Lower leg skin (tissue), 4 donors: ENCODE results near the gene NR6A1. TPM values are rescaled to one million over a fixed set of nuclear protein-coding genes. Genes with fewer than 3 reads are reported as not detected.

Source experiments
- DNase-seq, 2 donors: peaks; one replicate each; pipeline ENCODE4 v3.0.0-alpha.2; 2019; ENCODE audit warnings: low spot score in 2 of 2
- H3K4me3 ChIP-seq: fragments of 200-600 bp; sonication (generic); 2 replicates; pipeline ENCODE4 v1.5.1; 2017; ENCODE audit warnings: mild to moderate bottlenecking, low read depth; ENCODE audit not compliant: poor library complexity, severe bottlenecking
- POLR2A ChIP-seq, 2 donors: fragments of 450-650 bp; IDR thresholded peaks; one replicate each; pipeline ENCODE4 v1.6.1; 2016 to 2017; ENCODE audit warnings: antibody characterized with exemption in 2 of 2, mild to moderate bottlenecking in 1 of 2, moderate library complexity in 1 of 2
- WGBS, 2 donors: methylation state at CpG; one replicate each; pipeline ENCODE4 v1.1.5; 2018; 5-methylcytosine and 5-hydroxymethylcytosine counted together
- intact Hi-C: fragments of 100-400 bp; cut with DNase I; formaldehyde crosslinking; loops from one replicate; pipeline ENCODE4 v1.15.0; 2023; ENCODE audit warnings: low total_unique reads
- total RNA-seq, 4 donors: library from RNA; depleted of rRNA; stranded (reverse); fragments of >200 nt; gene quantifications; one replicate each; pipeline ENCODE4 v1.1.0, GENCODE V29; 2016
- TF ChIP-seq, protein P1 (sequence below), 3 donors: fragments of 450-650 bp; IDR thresholded peaks; one replicate each; pipeline ENCODE4 v1.5.1; 2016; ENCODE audit warnings: antibody characterized with exemption in 3 of 3, mild to moderate bottlenecking in 3 of 3, moderate library complexity in 2 of 3

The NR6A1 gene
- total RNA-seq = 1 to 10 TPM; 3.0 to 4.9 (median 3.8) TPM

DNA sequence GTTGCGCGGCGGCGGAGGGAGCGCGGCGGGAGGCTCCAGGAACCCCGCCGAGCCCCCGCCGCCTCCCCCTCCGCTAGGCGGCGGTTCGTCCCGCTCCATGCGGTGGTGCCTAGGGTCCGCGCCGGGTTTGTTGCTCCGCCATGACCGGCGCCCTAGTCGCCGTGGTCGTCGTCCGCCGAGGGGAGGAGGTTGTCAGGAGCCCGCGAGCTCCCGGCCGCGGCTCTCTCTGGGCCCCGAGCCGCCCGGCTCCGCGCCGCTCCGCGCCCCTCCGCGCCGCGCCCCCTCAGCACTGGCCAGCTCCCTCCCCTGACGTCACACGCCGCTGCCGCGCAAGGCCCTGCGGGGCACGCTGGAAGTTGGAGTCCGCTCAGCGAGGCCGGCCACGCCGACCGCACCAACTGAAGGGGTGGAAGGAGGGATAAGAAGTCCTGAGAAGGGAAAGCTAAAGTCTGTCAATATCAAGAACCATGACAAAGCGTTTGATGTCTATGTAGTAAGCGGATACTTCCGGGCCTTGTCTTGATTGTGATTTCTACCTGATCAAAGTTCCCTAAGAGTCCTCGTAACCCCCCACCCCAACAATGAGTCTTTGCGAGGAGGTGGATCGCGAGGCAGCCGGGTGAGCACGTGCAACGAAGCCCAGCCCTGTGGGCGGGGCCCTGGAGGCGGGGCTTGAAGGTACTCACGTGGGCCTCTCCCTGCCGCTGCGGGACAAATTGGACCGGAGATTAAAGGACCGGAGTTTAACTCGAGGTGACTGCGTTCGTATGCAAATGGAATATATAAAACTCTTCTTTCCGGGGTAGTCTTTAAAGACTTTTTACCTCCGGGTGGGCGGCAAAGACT lies at the start of gene NR6A1:
NR6A1 (minus strand) TSS at position 291 of the 846 bp plus-strand sequence.
- WGBS, 2 donors = 0 to 1% methylated on average over 55 to 69 of the region's 82 CpGs
- peak within 1 kb of the TSS; percentile 80 for H3K4me3 ChIP-seq
- TF ChIP-seq POLR2A (IDR thresholded peaks at IDR 0.05) = no peak
- intact Hi-C loops = loop anchor here (10.0 kb wide), 1 partner anchor 604 kb away; no protein-coding TSS in a partner anchor
- peak; percentile 96 to 99 for DNase-seq

DNA sequence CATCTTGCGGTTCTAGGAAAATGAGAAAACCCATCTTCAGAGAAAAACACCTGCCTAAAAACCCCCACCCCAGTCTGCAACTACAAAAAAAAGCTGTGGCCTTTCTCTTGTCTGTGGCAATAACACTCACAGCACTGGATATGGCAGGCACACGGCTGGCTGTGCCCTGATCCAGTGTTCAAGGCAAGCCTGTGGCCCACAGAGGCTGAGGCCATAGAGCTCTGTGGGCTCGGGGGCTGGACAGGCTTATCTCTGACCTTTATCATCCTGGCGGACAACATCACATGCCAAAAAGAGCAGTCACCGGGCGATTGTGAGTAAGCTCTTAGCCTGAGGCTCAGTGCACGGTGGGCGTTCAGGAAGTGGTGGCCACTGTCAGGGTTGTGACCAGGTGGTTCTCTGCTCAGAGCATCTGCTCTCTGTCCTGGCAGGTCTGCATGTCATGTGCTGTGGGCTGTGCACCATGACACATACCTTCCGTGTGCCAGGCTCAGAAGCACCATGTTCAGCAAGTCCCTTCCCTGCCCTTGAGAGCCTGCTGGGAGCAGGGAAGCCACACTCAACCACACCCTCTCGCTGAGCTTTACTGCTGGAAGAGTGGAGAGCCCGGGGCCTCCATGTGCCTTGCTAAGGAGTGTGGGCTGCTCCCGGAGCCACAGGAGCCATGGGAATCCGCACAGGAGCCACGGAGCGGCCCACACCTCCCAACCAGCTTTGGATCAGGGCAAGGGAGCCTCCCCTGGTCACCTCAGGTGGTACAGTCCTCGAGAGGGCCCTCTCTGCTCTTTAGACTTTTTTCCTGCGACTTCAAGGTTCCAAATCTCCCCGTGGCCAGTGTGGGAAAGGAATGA lies 47.5 kb upstream of the NR6A1 start:
- intact Hi-C loops = no loop called here
- 37 to 43% methylated on average over 14 to 17 of the region's 18 CpGs for WGBS, 2 donors
- no peak overlapping the region for H3K4me3 ChIP-seq

DNA sequence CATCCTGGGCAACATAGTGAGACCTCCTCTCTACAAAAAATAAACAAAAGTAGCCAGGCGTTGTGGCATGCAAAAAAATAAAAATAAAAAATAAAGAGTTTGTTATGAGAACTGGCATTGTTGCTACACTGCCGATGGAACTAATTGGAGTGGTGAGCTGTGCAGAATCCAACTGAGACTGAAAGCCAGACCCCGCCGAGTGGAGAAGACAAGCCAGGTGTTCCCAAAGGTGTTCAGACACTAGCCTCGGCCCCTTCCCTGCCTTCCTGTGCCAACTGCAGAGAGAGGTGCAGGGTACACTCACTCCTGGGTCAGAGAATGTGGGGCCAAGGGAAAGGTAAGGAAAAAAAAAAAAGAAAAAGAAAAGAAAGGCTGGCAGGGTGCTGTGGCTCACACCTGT lies 44.5 kb upstream of the NR6A1 start:
- H3K4me3 ChIP-seq = no peak overlapping the region
- intact Hi-C loops = no loop called here
- TF ChIP-seq POLR2A (IDR thresholded peaks at IDR 0.05) = no peak
- TF ChIP-seq, protein P1, sequence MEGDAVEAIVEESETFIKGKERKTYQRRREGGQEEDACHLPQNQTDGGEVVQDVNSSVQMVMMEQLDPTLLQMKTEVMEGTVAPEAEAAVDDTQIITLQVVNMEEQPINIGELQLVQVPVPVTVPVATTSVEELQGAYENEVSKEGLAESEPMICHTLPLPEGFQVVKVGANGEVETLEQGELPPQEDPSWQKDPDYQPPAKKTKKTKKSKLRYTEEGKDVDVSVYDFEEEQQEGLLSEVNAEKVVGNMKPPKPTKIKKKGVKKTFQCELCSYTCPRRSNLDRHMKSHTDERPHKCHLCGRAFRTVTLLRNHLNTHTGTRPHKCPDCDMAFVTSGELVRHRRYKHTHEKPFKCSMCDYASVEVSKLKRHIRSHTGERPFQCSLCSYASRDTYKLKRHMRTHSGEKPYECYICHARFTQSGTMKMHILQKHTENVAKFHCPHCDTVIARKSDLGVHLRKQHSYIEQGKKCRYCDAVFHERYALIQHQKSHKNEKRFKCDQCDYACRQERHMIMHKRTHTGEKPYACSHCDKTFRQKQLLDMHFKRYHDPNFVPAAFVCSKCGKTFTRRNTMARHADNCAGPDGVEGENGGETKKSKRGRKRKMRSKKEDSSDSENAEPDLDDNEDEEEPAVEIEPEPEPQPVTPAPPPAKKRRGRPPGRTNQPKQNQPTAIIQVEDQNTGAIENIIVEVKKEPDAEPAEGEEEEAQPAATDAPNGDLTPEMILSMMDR (IDR thresholded peaks at IDR 0.05) = no peak
- DNase-seq = no peak
- 63 to 75% methylated on average over 5 of the region's 5 CpGs for WGBS, 2 donors

More for the DNA sequence above, 47.5 kb upstream of the NR6A1 start:
- TF ChIP-seq POLR2A (IDR thresholded peaks at IDR 0.05) = no peak
- TF ChIP-seq, protein P1 (IDR thresholded peaks at IDR 0.05) = no peak
- peak in 1 of 2 donors; percentile 69 for DNase-seq

DNA sequence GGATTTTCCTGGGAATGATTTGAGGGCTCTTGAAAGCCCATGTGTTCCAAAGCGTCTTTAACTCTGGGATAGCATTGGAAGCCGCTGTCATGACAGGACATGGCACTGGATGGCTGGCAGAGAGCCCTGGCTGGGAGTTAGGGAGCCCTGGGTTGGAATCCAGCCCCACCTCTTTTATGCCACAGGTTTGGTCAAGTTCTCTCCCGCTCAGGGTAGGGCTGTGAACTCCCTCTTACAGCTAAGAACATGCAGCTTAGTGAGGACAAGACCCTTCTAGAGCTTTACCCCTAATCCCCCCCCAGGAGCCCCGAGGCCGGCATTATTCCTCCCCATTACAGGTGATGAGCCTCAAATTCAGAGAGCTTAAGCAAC lies 43.0 kb upstream of the NR6A1 start:
- intact Hi-C loops = no loop called here
- no peak overlapping the region for H3K4me3 ChIP-seq
- DNase-seq = no peak
- TF ChIP-seq, protein P1 (IDR thresholded peaks at IDR 0.05) = no peak
- no peak for TF ChIP-seq POLR2A (IDR thresholded peaks at IDR 0.05)
- WGBS, 2 donors = 38 to 65% methylated on average over 5 of the region's 5 CpGs

DNA sequence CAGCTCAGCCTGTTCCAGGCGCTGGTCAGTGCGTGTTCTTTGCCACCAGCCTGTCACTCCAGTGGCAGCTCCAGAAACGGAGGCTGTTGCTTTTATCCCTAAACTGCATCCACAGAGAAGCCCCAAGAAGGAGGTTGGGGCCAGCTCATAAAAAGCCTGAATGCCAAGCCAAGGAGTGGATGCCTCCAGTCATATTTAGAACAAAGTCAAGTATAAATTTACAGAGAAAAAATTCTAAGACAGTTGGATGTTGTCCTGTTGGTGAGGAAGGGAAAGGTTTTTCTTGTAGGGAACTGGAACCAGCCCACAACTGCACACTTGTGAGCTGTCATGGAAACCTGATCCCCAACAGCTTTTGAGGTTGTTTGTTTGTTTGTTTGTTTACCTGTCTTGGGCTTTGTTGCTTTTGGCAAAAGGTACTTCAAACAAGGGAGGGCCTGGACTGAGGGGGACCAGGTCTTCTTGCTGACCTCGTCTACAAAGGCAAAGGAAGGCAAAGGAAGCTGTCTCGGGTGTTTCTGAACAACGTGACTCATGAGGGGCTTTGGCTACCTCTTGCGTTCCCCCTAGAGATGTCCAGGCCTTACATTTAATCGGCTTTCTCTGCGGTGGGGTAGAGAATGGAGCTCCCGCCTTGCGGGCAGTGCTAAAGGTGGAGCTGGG lies 42.5 kb upstream of the NR6A1 start:
- WGBS, 2 donors = 38 to 45% methylated on average over 11 of the region's 11 CpGs
- TF ChIP-seq, protein P1 (IDR thresholded peaks at IDR 0.05) = no peak
- no peak for TF ChIP-seq POLR2A (IDR thresholded peaks at IDR 0.05)
- intact Hi-C loops = no loop called here
- no peak overlapping the region for H3K4me3 ChIP-seq
- DNase-seq = no peak
